Measurements from ENCODE around the gene RAC3.

Gene RAC3

DNA sequence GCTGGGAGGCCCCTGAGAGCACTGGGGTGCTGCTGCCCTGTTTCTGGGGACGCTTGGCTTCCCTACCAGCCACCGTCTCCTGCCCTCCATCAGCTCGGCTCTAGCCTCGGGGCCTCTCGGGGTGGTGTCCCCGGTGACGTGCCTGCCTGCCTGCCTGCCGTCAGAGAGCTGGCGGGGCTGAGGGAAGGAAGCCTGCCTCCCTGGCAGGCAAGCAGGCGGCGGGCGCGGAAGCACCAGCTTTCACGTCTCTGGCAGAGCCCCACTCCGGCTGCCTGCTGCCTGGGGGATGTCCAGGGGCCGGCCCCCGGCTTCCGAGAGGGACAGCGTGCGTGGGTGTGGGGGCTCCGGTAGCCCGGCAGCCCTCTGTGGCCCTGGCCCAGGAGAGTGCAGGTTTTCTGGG lies 18.1 kb upstream of the RAC3 start:
- DNase-seq = no peak

DNA sequence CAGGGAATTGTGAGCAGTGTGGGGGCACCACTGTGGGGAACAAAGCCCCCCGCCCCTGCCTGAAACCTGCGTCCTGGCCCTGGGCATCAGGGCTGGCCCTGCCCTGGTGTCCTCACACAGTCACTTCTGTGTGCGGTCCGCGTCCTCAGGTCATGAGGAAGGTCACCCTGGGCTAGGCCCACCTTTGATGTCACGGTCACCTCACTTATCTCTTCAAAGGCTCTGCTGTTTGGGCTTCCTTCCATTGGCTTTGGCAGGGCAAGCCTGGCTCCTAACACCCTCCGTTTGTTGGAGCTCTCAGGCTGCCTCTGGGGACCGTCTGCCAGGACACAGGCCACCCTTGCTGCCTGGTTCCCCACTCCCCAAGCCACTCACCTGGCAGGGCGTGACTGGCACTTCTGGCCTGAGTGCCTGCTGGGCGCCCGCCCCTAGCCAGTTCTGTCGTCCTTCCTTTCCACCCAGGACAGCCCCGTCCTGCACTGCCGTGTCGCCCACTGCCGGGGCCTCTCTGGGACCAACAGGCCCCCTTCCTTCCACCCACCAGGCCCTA lies 17.6 kb upstream of the RAC3 start:
- no peak for DNase-seq

DNA sequence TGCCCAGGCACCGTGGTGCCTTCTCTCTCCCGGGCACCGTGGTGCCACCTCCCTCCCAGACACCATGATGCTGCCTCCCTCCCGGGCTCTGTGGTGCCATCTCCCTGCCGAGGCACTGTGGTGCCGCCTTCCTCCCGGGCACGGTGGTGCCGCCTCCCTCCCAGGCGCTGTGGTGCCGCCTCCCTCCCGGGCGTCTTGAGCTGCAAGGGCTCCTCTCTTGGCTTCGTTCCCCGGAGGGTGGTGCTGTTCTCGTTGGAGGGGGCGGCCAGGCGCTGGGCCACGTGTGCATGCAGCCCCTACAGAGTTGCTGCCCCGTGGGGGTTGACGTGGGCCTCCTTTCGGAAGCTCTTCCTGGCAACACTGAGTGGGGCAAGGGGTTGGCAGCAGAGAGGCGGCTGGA lies 17.0 kb upstream of the RAC3 start:
- DNase-seq = no peak

DNA sequence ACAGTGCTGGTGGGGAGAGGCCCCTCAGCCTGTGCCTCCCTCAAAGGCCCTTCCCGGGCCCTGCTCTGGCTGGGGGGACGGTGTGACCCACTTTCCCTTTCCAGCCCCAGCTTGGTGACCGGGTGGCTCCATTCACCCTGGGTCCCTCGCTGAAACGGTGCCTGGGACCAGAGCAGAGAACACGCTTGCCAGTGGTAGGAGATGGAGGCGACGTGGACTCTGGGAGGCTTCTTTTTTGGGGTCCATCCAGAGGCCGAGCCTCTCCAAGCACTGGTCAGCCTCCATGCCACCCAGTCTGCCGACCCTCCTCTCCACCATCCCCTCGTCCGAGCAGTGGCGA lies 16.5 kb upstream of the RAC3 start:
- no peak for DNase-seq

DNA sequence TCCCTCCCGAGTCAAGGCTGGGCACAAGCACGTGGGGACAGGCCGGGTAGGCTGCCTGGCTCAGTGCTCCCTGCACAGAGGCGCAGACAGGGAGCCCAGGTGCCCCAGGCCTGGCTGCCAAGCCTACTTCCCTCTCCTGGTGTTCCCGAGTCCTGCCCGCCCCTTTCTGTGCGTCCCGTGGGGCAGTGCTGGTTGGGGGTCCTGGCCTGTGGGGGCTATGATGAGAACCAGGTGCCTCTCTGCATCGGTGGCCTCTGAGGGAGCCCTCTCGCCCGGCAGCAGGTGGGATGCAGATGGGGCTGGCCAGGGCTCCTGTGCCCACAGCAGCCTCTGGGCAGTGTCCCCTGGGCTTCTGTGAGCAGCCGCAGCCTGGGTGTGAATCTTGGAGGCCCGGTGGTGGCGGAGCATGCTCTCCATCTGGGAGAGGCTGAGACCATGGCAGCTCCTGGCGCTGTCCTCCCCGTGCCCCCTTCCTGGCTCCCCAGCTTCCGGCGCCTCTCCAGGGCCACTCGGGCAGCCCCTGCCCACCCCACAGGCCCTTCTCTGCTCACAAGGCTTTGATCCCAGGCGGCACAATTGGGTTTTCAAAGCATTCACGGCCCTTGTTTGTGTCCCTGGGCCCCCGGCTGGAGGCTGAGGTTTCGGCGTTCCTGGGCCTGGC lies 16.0 kb upstream of the RAC3 start:
- DNase-seq = no peak

DNA sequence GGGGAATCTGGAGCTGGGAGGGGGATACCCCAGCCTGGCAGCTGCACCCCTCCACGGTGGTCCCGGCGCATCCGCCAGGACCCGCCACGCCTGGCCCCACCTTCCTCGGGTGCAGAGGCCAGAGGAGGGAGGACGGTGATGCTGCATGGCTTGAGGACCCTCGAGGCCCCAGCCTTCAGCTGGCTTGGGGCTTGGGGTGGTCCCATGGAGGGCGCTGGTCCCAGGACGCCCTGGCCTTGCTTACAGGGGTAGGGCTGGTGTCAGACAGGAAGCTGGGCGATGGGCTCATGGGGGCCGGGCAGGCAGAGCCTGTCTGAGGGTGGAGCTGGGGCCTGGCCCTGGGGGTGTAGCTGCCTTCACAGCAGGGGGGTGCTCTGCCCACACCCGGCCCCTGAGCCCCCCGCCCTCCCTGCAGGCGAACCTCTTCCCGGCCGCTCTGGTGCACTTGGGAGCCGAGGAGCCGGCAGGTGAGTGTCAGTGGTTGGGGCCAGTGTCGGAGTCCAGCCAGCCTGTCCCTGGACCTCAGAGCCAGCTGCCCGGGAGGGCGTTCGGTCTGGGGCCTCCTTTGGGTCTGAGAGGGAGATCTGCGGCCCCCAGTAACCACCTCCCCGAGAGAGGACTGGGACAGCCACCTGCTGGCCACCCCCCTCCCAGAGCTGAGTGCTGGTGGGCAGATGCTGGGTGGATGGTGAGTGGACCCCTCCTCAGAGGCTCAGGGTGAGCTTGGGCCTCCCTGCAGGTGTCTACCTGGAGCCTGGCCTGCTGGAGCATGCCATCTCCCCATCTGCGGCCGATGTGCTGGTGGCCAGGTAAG lies 15.2 kb upstream of the RAC3 start:
- no peak for DNase-seq

DNA sequence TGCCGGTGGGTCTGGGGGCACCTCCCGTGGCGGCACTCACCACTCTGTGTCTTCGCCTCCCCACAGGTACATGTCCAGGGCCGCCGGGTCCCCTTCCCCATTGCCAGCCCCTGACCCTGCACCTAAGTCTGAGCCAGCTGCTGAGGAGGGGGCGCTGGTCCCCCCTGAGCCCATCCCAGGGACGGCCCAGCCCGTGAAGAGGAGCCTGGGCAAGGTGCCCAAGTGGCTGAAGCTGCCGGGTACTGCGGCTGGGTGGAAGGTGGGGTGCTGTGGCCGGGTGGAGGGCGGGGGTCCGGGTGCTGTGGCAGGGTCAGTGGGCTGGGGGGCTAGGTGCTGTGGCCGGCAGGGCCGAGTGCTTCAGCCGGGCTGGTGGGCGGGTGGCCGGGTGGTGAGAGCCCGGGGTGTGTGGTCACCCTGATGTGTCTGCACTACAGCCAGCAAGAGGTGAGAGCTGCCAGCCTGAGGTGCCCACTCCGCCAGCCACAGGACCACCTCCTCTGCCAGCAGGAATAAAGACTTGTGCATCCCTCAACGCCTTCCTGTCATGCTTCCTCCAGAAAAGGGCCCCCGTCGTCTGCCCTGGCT lies 14.5 kb upstream of the RAC3 start:
- no peak for DNase-seq

DNA sequence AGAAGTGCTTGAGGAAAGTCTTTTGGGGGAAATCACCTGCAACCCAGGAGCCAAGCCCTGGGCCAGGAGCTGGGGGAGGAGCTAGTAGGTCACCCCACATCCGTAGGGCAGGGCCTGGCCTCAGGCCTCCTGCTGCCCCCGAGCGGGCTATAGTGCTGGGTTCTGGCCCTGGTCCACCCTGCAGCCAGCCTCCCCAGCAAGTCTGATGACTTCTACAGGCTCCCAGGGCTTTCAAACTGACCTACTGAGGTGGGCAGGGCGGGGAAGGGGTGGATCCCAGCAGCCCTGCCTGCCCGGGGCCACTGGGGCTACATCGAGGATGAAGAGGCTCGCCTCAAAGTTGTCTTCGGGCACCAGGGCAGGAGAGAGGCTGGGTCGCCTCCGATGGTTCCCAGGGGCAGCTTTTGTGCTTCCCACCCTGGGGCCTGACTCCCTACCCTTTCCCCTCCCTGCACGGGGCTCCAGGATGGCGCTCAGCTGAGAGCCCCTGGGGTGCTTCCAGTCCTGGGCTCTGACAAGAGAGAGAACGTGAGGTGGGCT lies 13.8 kb upstream of the RAC3 start:
- no peak for DNase-seq

DNA sequence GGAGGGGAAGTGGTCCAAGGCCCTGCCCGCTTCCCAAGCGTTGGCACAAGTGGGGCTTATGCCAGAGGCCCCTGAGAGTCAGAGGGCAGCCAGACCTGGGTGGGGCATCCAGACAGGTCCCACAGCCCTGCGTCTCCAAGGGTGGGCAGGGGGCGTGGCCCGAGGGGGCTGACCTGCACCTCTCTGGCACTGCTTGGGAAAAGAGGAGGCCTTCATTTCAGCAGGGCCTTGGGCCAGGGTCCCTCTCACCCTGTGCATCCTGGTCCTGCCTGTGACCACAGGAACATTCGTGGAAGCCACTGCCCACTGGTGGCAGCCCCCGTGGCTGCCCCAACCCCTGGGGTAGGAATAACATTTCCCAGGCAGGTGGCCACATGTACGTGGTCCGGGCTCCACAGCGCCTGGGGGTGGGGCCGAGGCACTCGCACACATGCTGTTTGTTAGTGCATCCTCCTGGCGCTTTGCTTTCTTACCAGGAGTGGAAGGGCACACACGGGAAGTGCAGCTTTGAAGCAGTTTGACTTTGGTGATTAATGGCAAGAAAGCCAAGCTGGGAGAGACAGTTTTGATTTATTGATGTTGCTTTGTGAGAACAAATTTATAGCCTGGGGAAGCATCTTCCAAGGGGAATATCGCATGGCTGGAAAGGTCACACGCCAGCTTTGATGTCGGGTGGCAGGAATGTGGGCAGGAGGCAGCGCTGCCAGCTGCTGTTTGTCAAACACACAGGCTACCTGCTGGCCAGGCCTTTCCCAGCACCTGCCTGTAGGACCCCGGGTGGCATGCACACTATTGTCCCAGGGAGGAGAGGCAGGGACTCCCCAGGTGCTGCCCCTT lies 13.1 kb upstream of the RAC3 start:
- DNase-seq = no peak

DNA sequence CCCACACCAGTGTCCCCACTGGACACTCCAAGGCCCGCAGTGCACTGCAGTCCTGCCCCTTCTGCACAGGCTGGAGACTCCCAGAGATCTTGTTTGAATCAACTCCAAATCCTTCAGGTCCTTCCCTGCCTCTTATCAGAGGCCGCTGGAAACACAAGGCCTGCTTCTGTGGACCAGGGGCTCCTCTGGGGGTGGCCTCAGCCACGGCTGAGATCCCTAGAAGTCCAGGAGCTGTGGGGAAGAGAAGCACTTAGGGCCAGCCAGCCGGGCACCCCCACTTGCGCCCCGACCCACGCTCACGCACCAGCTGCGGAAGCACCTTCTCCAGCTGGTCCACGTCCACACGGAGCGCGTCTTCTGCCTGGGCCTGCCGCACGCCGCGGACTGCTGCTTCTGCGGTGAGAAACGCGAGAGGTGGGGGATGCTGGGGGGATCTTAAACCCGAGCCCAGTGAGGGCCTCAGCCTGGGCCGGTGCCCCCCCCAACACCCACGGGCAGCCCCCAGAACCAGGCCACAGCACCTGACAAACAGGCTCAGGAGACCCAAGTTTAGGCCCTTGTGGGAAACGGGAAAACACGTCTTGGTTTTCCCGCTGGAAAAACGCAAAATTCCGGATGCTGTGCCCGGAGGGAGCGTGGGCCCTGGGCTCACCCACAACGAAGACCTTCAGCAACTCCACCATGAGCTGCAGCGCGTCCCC lies 12.3 kb upstream of the RAC3 start:
- DNase-seq = no peak

DNA sequence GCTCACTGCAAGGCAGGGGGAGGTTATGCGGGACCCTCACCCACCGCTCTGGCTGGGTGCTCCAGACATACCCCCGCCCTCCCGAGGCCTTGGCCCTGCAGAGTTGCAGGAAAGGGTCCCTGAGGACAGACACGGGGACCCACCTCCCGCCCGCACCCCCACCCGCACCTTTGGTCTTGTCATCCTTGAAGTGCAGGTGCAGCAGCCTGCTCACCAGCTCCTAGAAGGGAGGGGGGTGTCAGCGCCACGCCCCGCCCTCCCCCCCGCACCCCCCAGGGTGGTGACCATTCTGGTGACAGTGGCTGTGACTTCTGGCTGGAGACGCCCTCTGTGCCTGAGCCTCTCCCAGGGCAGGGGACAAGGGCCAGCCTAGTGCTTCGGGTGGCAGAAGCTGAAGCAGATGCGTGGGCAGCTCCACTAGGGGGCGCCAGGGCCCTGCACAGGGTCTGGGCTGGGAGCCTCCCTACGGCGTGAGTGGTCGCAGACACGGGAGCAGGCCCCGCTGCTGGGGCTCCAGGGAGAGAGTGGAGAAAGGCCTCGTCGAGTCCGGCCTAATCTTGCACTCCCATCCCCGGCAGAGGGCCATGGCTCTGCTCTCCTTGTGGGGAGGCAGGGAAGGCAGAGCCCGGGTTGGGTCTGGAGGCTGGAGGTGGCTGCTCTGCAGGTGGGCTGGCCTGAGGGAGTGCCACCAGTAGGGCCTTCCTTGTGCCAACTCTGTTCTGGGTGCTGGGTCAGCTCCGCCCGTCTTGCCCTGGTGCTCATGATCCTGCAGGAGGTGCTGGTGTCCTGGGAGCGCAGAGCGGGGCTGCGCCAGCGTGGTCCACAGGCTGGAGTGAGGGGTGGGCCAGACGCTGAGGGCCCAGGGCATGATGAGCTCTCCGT lies 11.5 kb upstream of the RAC3 start:
- DNase-seq = peak in 4 of 5 donors; percentile 48 to 64 (median 56)

DNA sequence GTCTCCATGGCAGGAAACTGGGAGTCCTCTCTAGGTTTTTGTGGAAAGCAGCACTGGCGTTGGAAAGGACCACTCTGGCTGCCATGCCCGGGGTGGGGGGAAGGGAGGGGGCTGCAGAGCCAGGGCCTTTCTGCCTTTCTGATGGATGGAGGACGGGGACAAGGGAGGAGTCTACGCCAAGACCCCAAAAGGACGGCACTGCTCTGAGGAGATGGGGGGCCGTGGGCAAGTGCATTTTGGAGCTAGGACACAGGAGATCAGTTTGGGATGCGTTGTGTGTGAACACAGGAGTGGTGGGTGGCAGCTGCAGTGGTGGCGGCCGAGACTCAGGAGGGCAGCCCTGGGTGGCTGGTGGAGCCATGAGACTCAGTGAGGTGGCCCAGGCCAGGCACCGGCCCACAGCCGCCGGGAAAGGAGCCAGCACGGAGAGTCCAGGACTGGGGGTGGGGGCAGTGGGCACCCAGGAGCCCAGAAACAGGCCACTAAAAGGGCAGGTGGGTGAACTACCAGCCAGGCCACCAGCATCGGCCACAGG lies 10.8 kb upstream of the RAC3 start:
- no peak for DNase-seq

DNA sequence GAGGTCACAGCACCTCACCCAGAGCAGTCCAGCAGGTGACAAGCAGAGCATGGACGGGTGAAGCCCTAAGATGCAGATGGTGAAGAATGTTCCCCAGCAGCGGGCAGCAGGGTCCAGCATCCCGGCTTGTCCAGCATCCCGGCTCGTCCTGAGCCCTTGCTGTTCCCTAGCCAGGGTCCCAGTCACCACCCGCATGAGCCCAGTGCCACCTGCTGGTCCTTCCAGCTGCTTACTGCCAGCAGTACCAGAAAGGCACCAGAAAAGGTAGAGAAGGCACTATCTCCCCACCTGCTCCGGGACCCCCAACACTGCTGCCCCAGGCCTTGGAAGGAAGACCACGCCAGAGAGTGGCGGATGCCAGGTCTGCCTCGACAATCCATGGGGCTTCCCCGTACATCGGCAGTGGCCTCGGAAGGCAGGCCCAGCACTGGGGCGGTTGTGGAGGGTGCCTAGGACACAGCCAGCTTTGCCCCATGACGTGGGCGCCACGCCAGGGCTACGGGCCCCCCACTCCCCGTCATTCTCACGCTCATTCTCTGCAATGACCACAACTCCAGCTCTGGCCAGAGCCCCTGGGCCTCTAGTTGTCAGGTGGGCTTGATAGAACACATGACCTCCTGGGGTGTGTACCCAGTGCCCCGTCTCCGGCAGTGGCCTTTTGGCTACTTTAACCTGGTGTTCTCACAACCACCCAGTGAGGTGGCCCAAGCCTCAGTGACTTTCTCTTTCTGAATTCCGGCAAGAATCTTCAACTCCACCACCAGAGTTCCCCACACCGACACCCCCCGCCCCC lies 10.2 kb upstream of the RAC3 start:
- DNase-seq = peak in 3 of 5 donors; percentile 42 to 61 (median 43)

DNA sequence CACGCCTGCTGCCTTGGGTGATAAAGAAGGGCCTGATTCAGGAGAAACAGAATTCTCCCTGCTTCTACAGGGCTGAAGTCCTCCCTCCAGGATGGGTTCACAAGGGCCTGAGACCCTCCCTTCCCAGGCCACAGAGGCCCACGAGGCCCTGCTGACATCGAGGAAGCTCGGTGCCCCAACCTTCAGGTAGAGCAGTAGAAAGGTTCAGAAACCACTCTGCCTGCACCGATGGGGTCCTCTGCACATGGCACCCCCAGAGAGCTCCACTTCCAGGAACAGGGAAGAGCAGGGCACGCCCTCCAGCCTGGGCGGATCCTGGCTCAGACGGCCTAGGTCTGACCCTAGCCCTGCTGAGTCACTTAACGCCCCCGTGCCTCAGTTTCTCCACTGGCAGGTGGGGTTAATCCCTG lies 9.6 kb upstream of the RAC3 start:
- no peak for DNase-seq

DNA sequence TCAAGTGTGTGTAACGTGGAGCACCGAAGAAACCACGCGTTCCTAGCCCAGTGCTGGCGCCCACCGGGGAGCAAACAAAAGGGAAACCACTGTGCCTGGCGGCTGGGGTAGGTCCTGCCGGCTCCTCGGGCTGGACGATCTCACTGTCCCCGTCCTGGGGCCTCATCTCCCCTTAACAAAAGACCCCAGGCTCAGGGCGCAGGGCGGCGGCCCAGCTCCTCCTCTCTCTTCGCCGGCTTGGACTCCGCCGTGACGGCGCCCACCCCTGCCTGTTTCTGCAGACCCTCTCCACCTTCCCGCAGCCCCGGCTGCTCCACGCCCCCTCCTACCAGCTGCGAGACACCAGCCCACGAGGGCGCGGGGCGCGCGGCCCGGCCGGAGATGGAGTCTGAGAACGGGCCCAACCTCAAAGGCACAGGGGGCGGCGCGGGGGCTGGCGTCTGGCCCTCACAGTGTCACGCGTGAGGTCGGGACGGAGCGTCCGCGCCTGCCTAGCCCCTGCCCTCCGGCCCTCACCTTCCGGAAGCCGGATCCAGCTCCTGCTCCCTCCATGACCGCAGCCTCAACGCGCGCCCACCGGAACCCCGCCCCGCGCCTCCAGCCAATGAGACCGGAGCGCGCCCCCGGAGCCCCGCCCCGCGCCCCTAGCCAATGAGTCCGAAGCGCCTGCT lies 9.0 kb upstream of the RAC3 start, which contains the start of gene CENPX:
Gene CENPX, minus strand, starts transcription at position 569 of the 671 bp plus-strand sequence. Its CDS starts 17 bp downstream, at position 552.
- peak in 1 of 5 donors; percentile 27 for DNase-seq

DNA sequence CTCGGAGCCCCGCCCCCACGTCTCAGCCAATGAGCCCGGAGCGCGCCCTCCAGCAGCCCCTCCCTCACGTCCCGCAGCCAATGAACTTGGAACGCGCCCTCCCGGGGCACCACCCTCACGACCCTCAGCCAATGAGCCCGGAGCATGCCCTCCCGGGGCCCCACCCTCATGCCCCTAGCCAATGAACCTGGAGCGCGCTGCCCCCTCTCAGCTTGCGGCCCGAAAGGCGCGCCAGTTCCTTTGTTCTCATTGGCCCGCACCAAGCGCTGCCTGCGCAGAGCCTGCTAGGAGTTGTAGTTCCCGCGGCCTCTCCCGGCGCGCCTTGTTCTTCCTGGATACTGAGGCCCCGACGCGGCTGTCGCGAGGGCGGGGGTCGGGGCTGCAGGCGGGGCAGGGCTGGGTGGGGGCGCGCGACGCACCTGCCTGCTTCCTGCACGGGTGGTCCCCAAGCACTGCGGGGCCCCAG lies 8.5 kb upstream of the RAC3 start, which contains the start of gene LRRC45:
Gene LRRC45, plus strand, starts transcription at position 325 of the 466 bp plus-strand sequence. CDS start 339 bp downstream, outside the sequence.
- DNase-seq = peak; percentile 99 to 100 (median 100)

DNA sequence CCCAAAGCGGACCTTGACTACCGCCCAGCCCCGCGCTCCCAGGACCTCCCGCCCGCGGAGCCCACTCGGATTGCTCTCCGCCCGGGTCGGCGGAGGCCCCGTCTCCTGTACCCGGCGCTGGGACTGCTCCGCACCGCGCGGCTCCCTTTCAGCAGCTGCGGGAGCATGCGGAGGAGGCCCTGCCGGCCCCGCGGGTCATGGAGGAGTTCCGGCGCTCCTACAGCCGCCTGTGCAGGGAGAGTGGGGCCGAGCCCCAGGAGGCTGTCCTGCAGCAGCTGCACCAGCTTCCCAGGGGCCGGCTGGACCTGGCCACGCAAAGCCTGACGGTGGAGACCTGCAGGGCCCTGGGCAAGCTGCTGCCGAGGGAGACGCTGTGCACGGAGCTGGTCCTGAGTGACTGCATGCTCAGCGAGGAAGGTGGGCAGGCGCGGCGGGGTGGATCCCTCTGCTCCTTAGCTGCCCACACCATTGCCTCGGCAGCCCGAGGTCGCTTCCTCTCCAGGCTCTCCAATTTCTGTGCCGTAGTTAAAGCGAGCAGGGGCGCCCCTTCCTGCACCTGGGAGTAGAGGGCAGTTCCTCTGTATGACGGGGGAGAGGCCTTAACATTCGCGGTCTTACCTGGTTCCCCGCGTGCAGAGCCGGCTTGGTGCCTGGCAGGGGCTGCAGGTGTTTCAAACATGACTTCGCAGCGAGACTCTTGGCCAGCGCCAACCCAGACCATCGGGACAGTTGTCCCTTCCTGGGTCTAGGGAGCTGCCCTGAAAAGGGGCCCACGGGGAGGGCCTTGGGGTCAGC lies 7.8 kb upstream of the RAC3 start:
- DNase-seq = peak in 1 of 5 donors; percentile 25

DNA sequence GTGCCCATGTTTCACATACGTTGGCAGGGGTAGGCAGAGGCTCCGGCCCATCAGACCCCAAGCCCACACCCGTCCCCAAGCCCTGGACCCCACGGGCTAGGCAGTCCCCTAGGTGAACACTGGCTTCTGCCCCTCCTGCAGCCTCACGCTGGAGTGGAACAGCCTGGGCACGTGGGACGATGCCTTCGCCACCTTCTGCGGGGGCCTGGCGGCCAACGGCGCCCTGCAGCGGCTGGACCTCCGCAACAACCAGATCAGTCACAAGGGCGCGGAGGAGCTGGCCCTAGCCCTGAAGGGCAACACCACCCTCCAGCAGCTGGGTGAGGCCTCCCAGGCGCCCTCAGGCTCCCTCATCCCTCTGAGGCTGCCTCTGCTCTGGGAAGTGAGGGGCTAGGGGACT lies 6.6 kb upstream of the RAC3 start:
- no peak for DNase-seq

Data from T-helper 1 cell (primary cell).